ENCODE results near the gene PIGN. TPM values are rescaled to one million over a fixed set of nuclear protein-coding genes. Genes with fewer than 3 reads are reported as not detected.

The PIGN gene
- polyA plus RNA-seq, 3 donors, result 4.1 to 14.7 (median 14.6) TPM

DNA sequence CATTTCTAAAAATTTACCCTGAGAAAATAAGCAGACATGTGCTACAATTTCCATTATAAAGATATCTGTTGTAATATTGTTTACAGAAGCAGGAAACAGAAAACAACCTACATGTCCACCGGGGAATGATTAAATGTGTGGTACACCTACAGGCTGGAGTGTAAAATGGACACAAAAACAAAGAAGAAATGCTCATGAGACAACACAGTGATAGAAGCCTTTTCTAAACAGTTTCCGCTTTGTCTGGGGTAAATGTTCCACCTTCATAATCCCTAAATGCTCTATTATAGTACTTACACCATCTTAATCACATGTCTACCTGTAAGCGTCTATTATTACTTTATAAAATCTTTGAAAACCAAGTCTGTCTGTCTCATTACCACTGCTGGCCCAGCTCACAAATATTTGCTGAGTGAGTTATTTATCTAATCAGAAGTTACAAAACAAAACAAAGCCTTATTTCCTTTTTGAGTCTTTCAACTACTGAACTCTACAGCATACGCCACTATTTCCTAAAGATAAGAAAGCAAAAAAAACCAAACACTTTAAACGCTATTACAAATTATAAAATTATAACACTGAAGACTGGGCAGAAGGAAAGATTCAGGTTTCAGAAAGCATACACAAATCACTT lies 95.3 kb downstream of the PIGN start:
- H3K36me3 Mint-ChIP-seq, result peaks cover 26 to 33% of the 10 kb centered on the region in 2 donors
- no peaks in the 10 kb centered on the region for H3K27me3 ChIP-seq (ENCODE audit: control insufficient read depth in 2 of 2, insufficient read depth in 2 of 2, low read length in 2 of 2)
- H3K9ac ChIP-seq (ENCODE audit: insufficient read depth, low read length, poor library complexity, severe bottlenecking), result no peak overlapping the region
- no peak overlapping the region for H2AFZ ChIP-seq (ENCODE audit: insufficient read depth, low read depth, low read length, poor library complexity, severe bottlenecking)
- no peak for DNase-seq
- H3K36me3 ChIP-seq (replicated peaks in 1 of 2; ENCODE audit: control insufficient read depth in 1 of 2, insufficient read depth in 2 of 2, low read length in 2 of 2), result peaks cover 6 to 12% of the 10 kb centered on the region in 2 donors
- H3K4me1 ChIP-seq (ENCODE audit: control insufficient read depth in 1 of 2, insufficient read depth in 2 of 2, low read length in 2 of 2), result no peaks in the 10 kb centered on the region
- H3K9me3 ChIP-seq (replicated peaks in 1 of 2; ENCODE audit: control insufficient read depth in 1 of 2, insufficient read depth in 1 of 2, low read length in 2 of 2), result no peaks in the 10 kb centered on the region
- no peak overlapping the region for H3K27ac Mint-ChIP-seq
- no peaks in the 10 kb centered on the region for H3K9me3 Mint-ChIP-seq
- H3K4me3 Mint-ChIP-seq, result no peak overlapping the region
- no peaks in the 10 kb centered on the region for H4K20me1 ChIP-seq (ENCODE audit: insufficient read depth, low read length)
- H3K4me3 ChIP-seq (replicated peaks in 1 of 3; ENCODE audit: low read depth in 2 of 3, low read length in 3 of 3), result no peak overlapping the region
- H3K27ac ChIP-seq (ENCODE audit: low read depth in 1 of 2, low read length in 2 of 2), result no peak overlapping the region
- peaks cover 5% of the 10 kb centered on the region for H3K4me1 Mint-ChIP-seq
- no peak overlapping the region for H3K4me2 ChIP-seq (replicated peaks; ENCODE audit: extremely low read depth, low read length, poor library complexity, severe bottlenecking)
- intact Hi-C loops (cut with micrococcal nuclease), result no loop called here
- no peaks in the 10 kb centered on the region for H3K79me2 ChIP-seq (ENCODE audit: insufficient read depth, low read length)
- WGBS (ENCODE audit: insufficient coverage), result no CpG with 5 or more reads among the region's 5 CpGs
- TF ChIP-seq, protein P1, sequence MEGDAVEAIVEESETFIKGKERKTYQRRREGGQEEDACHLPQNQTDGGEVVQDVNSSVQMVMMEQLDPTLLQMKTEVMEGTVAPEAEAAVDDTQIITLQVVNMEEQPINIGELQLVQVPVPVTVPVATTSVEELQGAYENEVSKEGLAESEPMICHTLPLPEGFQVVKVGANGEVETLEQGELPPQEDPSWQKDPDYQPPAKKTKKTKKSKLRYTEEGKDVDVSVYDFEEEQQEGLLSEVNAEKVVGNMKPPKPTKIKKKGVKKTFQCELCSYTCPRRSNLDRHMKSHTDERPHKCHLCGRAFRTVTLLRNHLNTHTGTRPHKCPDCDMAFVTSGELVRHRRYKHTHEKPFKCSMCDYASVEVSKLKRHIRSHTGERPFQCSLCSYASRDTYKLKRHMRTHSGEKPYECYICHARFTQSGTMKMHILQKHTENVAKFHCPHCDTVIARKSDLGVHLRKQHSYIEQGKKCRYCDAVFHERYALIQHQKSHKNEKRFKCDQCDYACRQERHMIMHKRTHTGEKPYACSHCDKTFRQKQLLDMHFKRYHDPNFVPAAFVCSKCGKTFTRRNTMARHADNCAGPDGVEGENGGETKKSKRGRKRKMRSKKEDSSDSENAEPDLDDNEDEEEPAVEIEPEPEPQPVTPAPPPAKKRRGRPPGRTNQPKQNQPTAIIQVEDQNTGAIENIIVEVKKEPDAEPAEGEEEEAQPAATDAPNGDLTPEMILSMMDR (IDR thresholded peaks at IDR 0.05), result no peak
- no peaks in the 10 kb centered on the region for H3K27me3 Mint-ChIP-seq (ENCODE audit: low read depth in 3 of 3)

DNA sequence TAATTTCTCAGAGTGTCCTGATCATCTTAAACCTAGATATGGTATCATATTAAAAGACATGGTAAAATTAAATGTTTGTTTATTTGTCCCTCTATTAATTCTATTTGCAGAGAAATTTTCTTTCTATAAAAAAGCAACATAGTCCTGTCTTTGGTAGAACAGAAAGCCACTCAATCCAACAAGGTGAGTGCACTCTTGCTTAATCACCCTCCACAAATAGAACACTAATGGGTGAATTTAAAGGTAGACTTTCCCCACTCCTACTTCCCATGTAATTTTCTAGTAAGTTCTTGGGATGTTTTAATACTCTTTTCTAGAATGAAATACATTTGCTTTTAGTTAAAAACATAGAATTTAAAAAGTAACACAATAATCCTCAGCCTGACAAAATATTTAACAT lies 97.7 kb downstream of the PIGN start:
- no peak overlapping the region for H3K9ac ChIP-seq (ENCODE audit: insufficient read depth, low read length, poor library complexity, severe bottlenecking)
- H3K27me3 ChIP-seq (ENCODE audit: control insufficient read depth in 2 of 2, insufficient read depth in 2 of 2, low read length in 2 of 2), result no peaks in the 10 kb centered on the region
- H3K4me3 Mint-ChIP-seq, result no peak overlapping the region
- no peak for DNase-seq
- H3K9me3 ChIP-seq (replicated peaks in 1 of 2; ENCODE audit: control insufficient read depth in 1 of 2, insufficient read depth in 1 of 2, low read length in 2 of 2), result no peaks in the 10 kb centered on the region
- no peaks in the 10 kb centered on the region for H3K9me3 Mint-ChIP-seq
- intact Hi-C loops (cut with micrococcal nuclease), result no loop called here
- H3K4me1 Mint-ChIP-seq, result peaks cover 13% of the 10 kb centered on the region
- no peak overlapping the region for H3K27ac ChIP-seq (ENCODE audit: low read depth in 1 of 2, low read length in 2 of 2)
- H3K4me3 ChIP-seq (replicated peaks in 1 of 3; ENCODE audit: low read depth in 2 of 3, low read length in 3 of 3), result no peak overlapping the region
- TF ChIP-seq, protein P1 (IDR thresholded peaks at IDR 0.05), result no peak
- H2AFZ ChIP-seq (ENCODE audit: insufficient read depth, low read depth, low read length, poor library complexity, severe bottlenecking), result no peak overlapping the region
- H4K20me1 ChIP-seq (ENCODE audit: insufficient read depth, low read length), result no peaks in the 10 kb centered on the region
- H3K79me2 ChIP-seq (ENCODE audit: insufficient read depth, low read length), result no peaks in the 10 kb centered on the region
- peaks cover 28 to 35% of the 10 kb centered on the region in 2 donors for H3K36me3 Mint-ChIP-seq
- no peaks in the 10 kb centered on the region for H3K27me3 Mint-ChIP-seq (ENCODE audit: low read depth in 3 of 3)
- no peak overlapping the region for H3K4me2 ChIP-seq (replicated peaks; ENCODE audit: extremely low read depth, low read length, poor library complexity, severe bottlenecking)
- H3K27ac Mint-ChIP-seq, result no peak overlapping the region
- peaks cover 6 to 16% of the 10 kb centered on the region in 2 donors for H3K36me3 ChIP-seq (replicated peaks in 1 of 2; ENCODE audit: control insufficient read depth in 1 of 2, insufficient read depth in 2 of 2, low read length in 2 of 2)
- H3K4me1 ChIP-seq (ENCODE audit: control insufficient read depth in 1 of 2, insufficient read depth in 2 of 2, low read length in 2 of 2), result peaks cover 0 to 3% of the 10 kb centered on the region in 2 donors

All from CD14-positive monocyte (primary cell).